ENCODE results near the gene LITAF.

- TF ChIP-seq, protein P1, sequence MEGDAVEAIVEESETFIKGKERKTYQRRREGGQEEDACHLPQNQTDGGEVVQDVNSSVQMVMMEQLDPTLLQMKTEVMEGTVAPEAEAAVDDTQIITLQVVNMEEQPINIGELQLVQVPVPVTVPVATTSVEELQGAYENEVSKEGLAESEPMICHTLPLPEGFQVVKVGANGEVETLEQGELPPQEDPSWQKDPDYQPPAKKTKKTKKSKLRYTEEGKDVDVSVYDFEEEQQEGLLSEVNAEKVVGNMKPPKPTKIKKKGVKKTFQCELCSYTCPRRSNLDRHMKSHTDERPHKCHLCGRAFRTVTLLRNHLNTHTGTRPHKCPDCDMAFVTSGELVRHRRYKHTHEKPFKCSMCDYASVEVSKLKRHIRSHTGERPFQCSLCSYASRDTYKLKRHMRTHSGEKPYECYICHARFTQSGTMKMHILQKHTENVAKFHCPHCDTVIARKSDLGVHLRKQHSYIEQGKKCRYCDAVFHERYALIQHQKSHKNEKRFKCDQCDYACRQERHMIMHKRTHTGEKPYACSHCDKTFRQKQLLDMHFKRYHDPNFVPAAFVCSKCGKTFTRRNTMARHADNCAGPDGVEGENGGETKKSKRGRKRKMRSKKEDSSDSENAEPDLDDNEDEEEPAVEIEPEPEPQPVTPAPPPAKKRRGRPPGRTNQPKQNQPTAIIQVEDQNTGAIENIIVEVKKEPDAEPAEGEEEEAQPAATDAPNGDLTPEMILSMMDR (IDR thresholded peaks at IDR 0.05; ENCODE audit: borderline replicate concordance, extremely low read depth, low read length, poor library complexity, severe bottlenecking), result no peak
- no peak for TF ChIP-seq EZH2 (IDR thresholded peaks at IDR 0.05; ENCODE audit: borderline replicate concordance, low read depth, low read length, severe bottlenecking)
These were observed 30.4 kb downstream of the LITAF start for GRCh38 chr16:11556214-11556819.

All from DND-41 (cell line).